ENCODE data around the gene GGNBP2. TPM values are rescaled to one million over a fixed set of nuclear protein-coding genes. Genes with fewer than 3 reads are reported as not detected.
A peak's percentile ranks its signal among the peaks of the same experiment; 100 is the strongest.

The GGNBP2 gene
- total RNA-seq, 1 donor from 2014 or later, result 118 TPM

- peaks cover 20% of the 10 kb centered on the region for H3K4me1 Mint-ChIP-seq
- ATAC-seq (ENCODE audit: low read depth) (peak; percentile 82), DNase-seq (peak; percentile 88)
- CTCF ChIA-PET, result interaction anchor here (0.6 to 2.7 kb wide), 5 partner anchors 9 to 460 kb away, joined by 3 to 12 read pairs (median 5); partner anchors contain the start of gene GGNBP2
- H3K27ac Mint-ChIP-seq, result peak within 1 kb of the TSS; percentile 100
- no peak for TF ChIP-seq CTCF (IDR thresholded peaks at IDR 0.05)
- peak within 1 kb of the TSS; percentile 98 for H3K4me3 Mint-ChIP-seq
- intact Hi-C loops (cut with micrococcal nuclease), result loop anchor here (1.0 to 5.0 kb wide), 6 partner anchors 9 to 588 kb away; partner anchors contain the start of genes DHRS11, GGNBP2, MRM1 and ZNHIT3
- H3K27me3 Mint-ChIP-seq, result no peaks in the 10 kb centered on the region
- POLR2A ChIA-PET, result interaction anchor here (0.6 to 5.0 kb wide), 18 partner anchors 10 to 1287 kb away, joined by 3 to 153 read pairs (median 5); partner anchors contain the start of genes GGNBP2, MRM1 and ZNHIT3
- H3K36me3 Mint-ChIP-seq (ENCODE audit: low read depth), result peaks cover 47% of the 10 kb centered on the region
- H3K9me3 Mint-ChIP-seq, result no peaks in the 10 kb centered on the region
Observed at GRCh38 chr17:36534840-36535668, 9.7 kb upstream of the GGNBP2 start, which contains the start of the genes MYO19 and PIGW. TSS of gene MYO19 (minus strand) at chr17:36534868. CDS start at chr17:36532538, 2,330 bp downstream. TSS of gene PIGW (plus strand) at chr17:36534987. CDS start at chr17:36537102, 2,115 bp downstream.

GRCh38 chr17:36535669-36536081, 9.0 kb upstream of the GGNBP2 start:
- peak overlapping the region; percentile 98 for H3K4me3 Mint-ChIP-seq
- H3K36me3 Mint-ChIP-seq (ENCODE audit: low read depth), result peaks cover 50% of the 10 kb centered on the region
- H3K27ac Mint-ChIP-seq, result peak overlapping the region; percentile 100
- ChIA-PET POLR2A (interaction anchor here (0.6 to 5.0 kb wide), 14 partner anchors 9 to 1286 kb away, joined by 3 to 153 read pairs (median 5); partner anchors contain the start of genes GGNBP2, MRM1 and ZNHIT3), CTCF (interaction anchor here (2.7 kb wide), 1 partner anchor 11 kb away, joined by 7 read pairs; no protein-coding TSS in a partner anchor)
- ATAC-seq (ENCODE audit: low read depth) (no peak), DNase-seq (no peak)
- H3K27me3 Mint-ChIP-seq, result no peaks in the 10 kb centered on the region
- intact Hi-C loops (cut with micrococcal nuclease), result loop anchor here (1.0 kb wide), 2 partner anchors 9 to 56 kb away; partner anchors contain the start of genes DHRS11 and GGNBP2
- no peak for TF ChIP-seq CTCF (IDR thresholded peaks at IDR 0.05)
- peaks cover 20% of the 10 kb centered on the region for H3K4me1 Mint-ChIP-seq
- no peaks in the 10 kb centered on the region for H3K9me3 Mint-ChIP-seq

DNA sequence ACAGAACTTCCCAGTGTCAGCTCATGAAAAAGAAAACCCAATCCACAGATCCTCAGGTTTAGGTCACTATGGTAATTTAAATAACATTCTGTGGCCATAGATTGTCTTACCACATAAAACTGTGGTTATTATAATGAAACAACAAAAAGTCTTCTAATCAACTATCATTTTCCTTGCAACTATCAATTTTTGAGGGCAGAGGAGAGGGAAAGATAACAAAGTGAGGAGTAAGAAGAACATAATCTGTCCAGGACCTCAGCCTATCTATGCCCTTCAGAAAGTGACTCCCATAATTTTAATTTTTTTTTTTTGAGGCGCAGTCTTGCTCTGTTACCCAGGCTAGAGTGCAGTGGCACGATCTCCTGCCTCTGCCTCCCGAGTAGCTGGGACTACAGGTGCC, 4.0 kb upstream of the GGNBP2 start:
- POLR2A ChIA-PET, result no interaction called here
- H3K4me1 Mint-ChIP-seq, result peaks cover 16% of the 10 kb centered on the region
- CTCF ChIA-PET, result no interaction called here

DNA sequence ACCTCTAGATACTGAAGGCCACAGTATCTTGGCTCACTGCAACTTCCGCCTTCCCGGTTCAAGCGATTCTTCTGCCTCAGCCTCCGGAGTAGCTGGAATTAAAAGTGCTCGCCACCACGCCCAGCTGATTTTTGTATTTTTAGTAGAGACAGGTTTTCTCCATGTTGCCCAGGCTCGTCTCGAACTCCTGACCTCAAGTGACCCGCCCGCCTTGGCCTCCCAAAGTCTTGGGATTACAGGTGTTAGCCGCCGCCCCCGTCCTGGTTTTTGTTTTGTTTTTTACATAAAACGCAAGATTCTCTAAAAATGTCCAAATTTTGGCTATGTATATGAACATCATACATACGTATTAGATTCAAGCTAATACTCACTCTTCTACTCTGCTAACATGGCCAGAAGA, 2.0 kb upstream of the GGNBP2 start:
- TF ChIP-seq CTCF (IDR thresholded peaks at IDR 0.05), result no peak
- CTCF ChIA-PET, result interaction anchor here (2.4 kb wide), 1 partner anchor 9 kb away, joined by 12 read pairs; the partner anchor contains the start of genes MYO19 and PIGW
- Mint-ChIP-seq H3K27ac (no peak overlapping the region), H3K9me3 (no peaks in the 10 kb centered on the region), H3K4me1 (peaks cover 30% of the 10 kb centered on the region), H3K36me3 (ENCODE audit: low read depth) (peaks cover 41% of the 10 kb centered on the region), H3K27me3 (no peaks in the 10 kb centered on the region), H3K4me3 (no peak overlapping the region)
- DNase-seq (no peak), ATAC-seq (ENCODE audit: low read depth) (no peak)
- intact Hi-C loops (cut with micrococcal nuclease), result loop anchor here (10.0 kb wide), 1 partner anchor 958 kb away; the partner anchor contains the start of gene AP2B1
- POLR2A ChIA-PET, result no interaction called here

More for the DNA sequence above, 4.0 kb upstream of the GGNBP2 start:
- intact Hi-C loops (cut with micrococcal nuclease), result loop anchor here (10.0 kb wide), 1 partner anchor 956 kb away; the partner anchor contains the start of gene AP2B1
- no peak for TF ChIP-seq CTCF (IDR thresholded peaks at IDR 0.05)
- no peaks in the 10 kb centered on the region for H3K27me3 Mint-ChIP-seq
- H3K36me3 Mint-ChIP-seq (ENCODE audit: low read depth), result peaks cover 35% of the 10 kb centered on the region
- H3K27ac Mint-ChIP-seq, result no peak overlapping the region
- DNase-seq (no peak), ATAC-seq (ENCODE audit: low read depth) (no peak)
- no peaks in the 10 kb centered on the region for H3K9me3 Mint-ChIP-seq
- H3K4me3 Mint-ChIP-seq, result no peak overlapping the region

Data from activated B cell treated with CpG ODN at 0.5 μM for 24 hours (primary cell).